H9 (cell line): ENCODE results near the gene PARD6B. TPM values are rescaled to one million over a fixed set of nuclear protein-coding genes. Genes with fewer than 3 reads are reported as not detected.

Experiments used
- DNase-seq: peaks from one replicate; pipeline ENCODE4 v3.0.0-alpha.2; 2017
- H2AFZ ChIP-seq: one replicate; pipeline ENCODE4 v1.6.1; 2013; ENCODE audit warnings: mild to moderate bottlenecking, low read length, control low read depth, moderate library complexity
- H2AK5ac ChIP-seq: 2 replicates; pipeline ENCODE4 v1.6.1; 2013; ENCODE audit warnings: low read length, control low read depth, mixed read lengths; ENCODE audit not compliant: insufficient read length
- H2BK120ac ChIP-seq: one replicate; pipeline ENCODE4 v1.6.1; 2013; ENCODE audit warnings: low read depth, mild to moderate bottlenecking, low read length, control low read depth, inconsistent platforms; ENCODE audit not compliant: poor library complexity, severe bottlenecking
- H2BK12ac ChIP-seq: 2 replicates; pipeline ENCODE4 v1.6.1; 2013; ENCODE audit warnings: low read length, control low read depth, mixed read lengths, low read depth; ENCODE audit not compliant: insufficient read length
- H2BK15ac ChIP-seq: 2 replicates; pipeline ENCODE4 v1.6.1; 2013; ENCODE audit warnings: low read depth, low read length, control low read depth
- H2BK20ac ChIP-seq: one replicate; pipeline ENCODE4 v1.6.1; 2013; ENCODE audit warnings: low read depth, mild to moderate bottlenecking, low read length, control low read depth, inconsistent platforms; ENCODE audit not compliant: poor library complexity, severe bottlenecking
- H2BK5ac ChIP-seq: 2 replicates; pipeline ENCODE4 v1.6.1; 2013; ENCODE audit warnings: low read length, control low read depth, mixed read lengths; ENCODE audit not compliant: insufficient read length
- H3K14ac ChIP-seq: 2 replicates; pipeline ENCODE4 v1.6.1; 2013; ENCODE audit warnings: low read length, control low read depth; ENCODE audit not compliant: insufficient read depth
- H3K18ac ChIP-seq: 2 replicates; pipeline ENCODE4 v1.6.1; 2013; ENCODE audit warnings: low read depth, mild to moderate bottlenecking, mixed read lengths, low read length, control low read depth; ENCODE audit not compliant: insufficient read length
- H3K23ac ChIP-seq: 2 replicates; pipeline ENCODE4 v1.6.1; 2013; ENCODE audit warnings: low read length, control low read depth, mixed read lengths, low read depth; ENCODE audit not compliant: insufficient read length
- H3K23me2 ChIP-seq: 2 replicates; pipeline ENCODE4 v1.6.1; 2013; ENCODE audit warnings: low read depth, mild to moderate bottlenecking, mixed read lengths, low read length, control low read depth; ENCODE audit not compliant: insufficient read length, poor library complexity, severe bottlenecking
- H3K27ac ChIP-seq: 2 replicates; pipeline ENCODE4 v1.5.1; 2013; ENCODE audit warnings: low read length, control low read depth, mixed read lengths, low read depth; ENCODE audit not compliant: insufficient read length
- H3K27me3 ChIP-seq: 2 replicates; pipeline ENCODE4 v1.6.1; 2013; ENCODE audit warnings: low read length, control low read depth, inconsistent platforms; ENCODE audit not compliant: insufficient read depth
- H3K4ac ChIP-seq: 2 replicates; pipeline ENCODE4 v1.6.1; 2013; ENCODE audit warnings: low read depth, mild to moderate bottlenecking, control low read depth, inconsistent platforms, low read length, moderate library complexity
- H3K4me1 ChIP-seq: 2 replicates; pipeline ENCODE4 v1.6.1; 2013; ENCODE audit warnings: low read length, control low read depth, inconsistent platforms; ENCODE audit not compliant: insufficient read depth
- H3K4me2 ChIP-seq: 2 replicates; pipeline ENCODE4 v1.6.1; 2013; ENCODE audit warnings: low read length, control low read depth, mixed read lengths; ENCODE audit not compliant: insufficient read length, insufficient read depth
- H3K56ac ChIP-seq: 2 replicates; pipeline ENCODE4 v1.6.1; 2013; ENCODE audit warnings: low read depth, mild to moderate bottlenecking, mixed read lengths, low read length, control low read depth; ENCODE audit not compliant: insufficient read length
- H3K79me1 ChIP-seq: 2 replicates; pipeline ENCODE4 v1.6.1; 2013; ENCODE audit warnings: low read depth, mild to moderate bottlenecking, moderate library complexity, low read length, control low read depth, inconsistent platforms; ENCODE audit not compliant: insufficient read depth, poor library complexity, severe bottlenecking
- H3K79me2 ChIP-seq: 2 replicates; pipeline ENCODE4 v1.6.1; 2013; ENCODE audit warnings: low read length, control low read depth, inconsistent platforms; ENCODE audit not compliant: insufficient read depth
- H3K9ac ChIP-seq: 2 replicates; pipeline ENCODE4 v1.6.1; 2013; ENCODE audit warnings: low read length, control low read depth, mixed read lengths; ENCODE audit not compliant: insufficient read length; ENCODE audit errors: extremely low read depth
- H3K9me3 ChIP-seq: one replicate; pipeline ENCODE4 v1.6.1; 2013; ENCODE audit warnings: low read depth, low read length, inconsistent platforms; ENCODE audit not compliant: control insufficient read depth
- H3T11ph ChIP-seq: one replicate; pipeline ENCODE4 v1.6.1; 2013; ENCODE audit warnings: mild to moderate bottlenecking, low read length, control low read depth, inconsistent platforms
- H4K20me1 ChIP-seq: one replicate; pipeline ENCODE4 v1.6.1; 2013; ENCODE audit not compliant: control insufficient read depth, insufficient read length, insufficient read depth
- H4K5ac ChIP-seq: 2 replicates; pipeline ENCODE4 v1.6.1; 2013; ENCODE audit warnings: low read depth, mild to moderate bottlenecking, mixed read lengths, low read length, control low read depth; ENCODE audit not compliant: insufficient read length
- H4K8ac ChIP-seq: replicated peaks from 2 replicates; pipeline ENCODE4 v1.6.1; 2013; ENCODE audit warnings: low read length, control low read depth, mixed read lengths, low read depth; ENCODE audit not compliant: insufficient read length
- H4K91ac ChIP-seq: 2 replicates; pipeline ENCODE4 v1.6.1; 2013; ENCODE audit warnings: low read depth, mild to moderate bottlenecking, moderate library complexity, mixed read lengths, low read length, control low read depth; ENCODE audit not compliant: insufficient read length
- H3K27ac Mint-ChIP-seq, 3 experiments: 2 replicates in 2 of 3; 3 replicates in 1 of 3; pipeline ENCODE4 v1.8.0; 2020 to 2021; ENCODE audit warnings: mixed read lengths in 3 of 3, mild to moderate bottlenecking in 1 of 3, moderate library complexity in 1 of 3
- H3K27me3 Mint-ChIP-seq: 2 replicates; pipeline ENCODE4 v1.8.0; 2021; ENCODE audit warnings: low read depth, mild to moderate bottlenecking, moderate library complexity, mixed read lengths
- H3K36me3 Mint-ChIP-seq, 3 experiments: 2 replicates in 2 of 3; 3 replicates in 1 of 3; pipeline ENCODE4 v1.8.0; 2020 to 2021; ENCODE audit warnings: low read depth in 3 of 3, mixed read lengths in 3 of 3; ENCODE audit not compliant: insufficient read depth in 1 of 3
- H3K4me1 Mint-ChIP-seq, 2 experiments: 2 replicates each; pipeline ENCODE4 v1.8.0; 2020; ENCODE audit warnings: mixed read lengths in 2 of 2
- H3K4me3 Mint-ChIP-seq, 2 experiments: 2 replicates in 1 of 2; 3 replicates in 1 of 2; pipeline ENCODE4 v1.8.0; 2020 to 2021; ENCODE audit warnings: mild to moderate bottlenecking in 2 of 2, mixed read lengths in 2 of 2, moderate library complexity in 1 of 2
- H3K9me3 Mint-ChIP-seq, 2 experiments: 2 replicates in 1 of 2; 3 replicates in 1 of 2; pipeline ENCODE4 v1.8.0; 2020; ENCODE audit warnings: mild to moderate bottlenecking in 2 of 2, mixed read lengths in 2 of 2, moderate library complexity in 1 of 2
- CTCF ChIP-seq: fragments of 200-600 bp; sonication (generic); conservative IDR thresholded peaks from 3 replicates; pipeline ENCODE4 v1.8.0; 2021; ENCODE audit warnings: antibody characterized with exemption, mild to moderate bottlenecking
- WGBS: extraction: QIAGEN DNeasy Blood & Tissue Kit; methylation state at CpG from one replicate; pipeline ENCODE4 v1.1.7; 2013; ENCODE audit warnings: missing lambda C conversion rate, low lambda C conversion rate, mixed read lengths; ENCODE audit not compliant: insufficient read length; ENCODE audit errors: extremely low coverage; 5-methylcytosine and 5-hydroxymethylcytosine counted together
- total RNA-seq: library from RNA; stranded (reverse); gene quantifications from 2 replicates; pipeline ENCODE4 v1.2.1, GENCODE V29; 2021

The PARD6B gene
- total RNA-seq, 1 experiment from 2014 or later: 27.4 TPM

- Histone ChIP-seq H3K23me2 (no peaks in the 10 kb centered on the region), H3K27ac (no peak overlapping the region), H3K4ac (no peak overlapping the region), H4K91ac (no peak overlapping the region), H3K9me3 (no peaks in the 10 kb centered on the region), H3K14ac (no peak overlapping the region), H2BK20ac (no peak overlapping the region), H3K18ac (no peak overlapping the region), H3K9ac (no peak overlapping the region), H3K79me2 (no peaks in the 10 kb centered on the region), H2BK15ac (no peak overlapping the region), H3K23ac (no peak overlapping the region), H3K79me1 (no peaks in the 10 kb centered on the region), H2AK5ac (no peak overlapping the region), H3K56ac (no peak overlapping the region), H3T11ph (no peak overlapping the region), H3K27me3 (no peaks in the 10 kb centered on the region), H2BK5ac (no peak overlapping the region), H4K20me1 (no peaks in the 10 kb centered on the region), H2BK12ac (no peak overlapping the region), H4K8ac (no peak overlapping the region), H2BK120ac (no peak overlapping the region), H2AFZ (no peak overlapping the region), H3K4me1 (no peaks in the 10 kb centered on the region; the same call in 1 of the 2 replicates), H4K5ac (no peak overlapping the region), H3K4me2 (no peak overlapping the region)
- Mint-ChIP-seq H3K4me3 (no peak overlapping the region), H3K36me3 (peaks cover 0 to 14% (median 4%) of the 10 kb centered on the region in 3 experiments; a peak in 4 of 7 replicates), H3K4me1 (peaks cover 9 to 22% of the 10 kb centered on the region in 2 experiments), H3K27me3 (peaks cover 3% of the 10 kb centered on the region; the same call in 1 of the 2 replicates), H3K9me3 (peaks cover 7 to 12% of the 10 kb centered on the region in 2 experiments; a peak in 4 of 5 replicates), H3K27ac (no peak overlapping the region)
- no peak for TF ChIP-seq CTCF
- DNase-seq: no peak
- WGBS: no CpG with 5 or more reads among the region's 6 CpGs
Measured at GRCh38 chr20:50783903-50784302, 52.5 kb downstream of the PARD6B start.
